ENCODE data around the gene NFATC2.

GRCh38 chr20:51525241-51526105, 17.0 kb downstream of the NFATC2 start:
- no peak for TF ChIP-seq SP1 (IDR thresholded peaks at IDR 0.05)
- TF ChIP-seq PKNOX1 (IDR thresholded peaks at IDR 0.05): no peak
- TF ChIP-seq HDGF (IDR thresholded peaks at IDR 0.05; ENCODE audit: borderline replicate concordance): no peak
- TF ChIP-seq ELF4 (IDR thresholded peaks at IDR 0.05): no peak
- TF ChIP-seq FOXA1 (IDR thresholded peaks at IDR 0.05): no peak
- TF ChIP-seq FOXM1 (IDR thresholded peaks at IDR 0.05; ENCODE audit: borderline replicate concordance): no peak
- TF ChIP-seq L3MBTL2 (conservative IDR thresholded peaks at IDR 0.05): no peak
- no peak for TF ChIP-seq LEF1 (IDR thresholded peaks at IDR 0.05; ENCODE audit: borderline replicate concordance)
- TF ChIP-seq CTBP1 (IDR thresholded peaks at IDR 0.05; ENCODE audit: borderline replicate concordance): no peak
- no peak for TF ChIP-seq BHLHE40 (IDR thresholded peaks at IDR 0.05; ENCODE audit: borderline replicate concordance)
- no peak for TF ChIP-seq SUZ12 (IDR thresholded peaks at IDR 0.05)
- TF ChIP-seq NFRKB (IDR thresholded peaks at IDR 0.05): no peak
